WTC11 (cell line): ENCODE measurements around the gene DCAF10. TPM values are rescaled to one million over a fixed set of nuclear protein-coding genes. Genes with fewer than 3 reads are reported as not detected.

ENCODE experiments used
- ATAC-seq: fragments of 200-7000 bp; cut with Tn5 transposase; 2 replicates; pipeline ENCODE4 v1.10.0; 2021; ENCODE audit warnings: mild to moderate bottlenecking, moderate library complexity
- CTCF ChIA-PET: fragments of 300-600 bp; sonication (Branson Sonifier 250); formaldehyde crosslinking; loops from one replicate; lab custom pipeline; 2021; ENCODE audit warnings: antibody characterized with exemption; lab: Charles Lee
- POLR2A ChIA-PET: fragments of 350-600 bp; sonication (Branson Sonifier 250); formaldehyde crosslinking; loops from one replicate; lab custom pipeline; 2021; ENCODE audit warnings: antibody characterized with exemption; lab: Charles Lee
- DNase-seq: peaks from one replicate; pipeline ENCODE4 v3.0.0; 2021; ENCODE audit warnings: low spot score
- H3K27ac Mint-ChIP-seq: 2 replicates; pipeline ENCODE4 v1.8.0; 2021; ENCODE audit warnings: mixed read lengths
- H3K27me3 Mint-ChIP-seq: 2 replicates; pipeline ENCODE4 v1.8.0; 2021; ENCODE audit warnings: low read depth, mild to moderate bottlenecking, moderate library complexity, mixed read lengths
- H3K36me3 Mint-ChIP-seq: 2 replicates; pipeline ENCODE4 v1.8.0; 2021; ENCODE audit warnings: mixed read lengths
- H3K4me1 Mint-ChIP-seq: 2 replicates; pipeline ENCODE4 v1.8.0; 2022; ENCODE audit warnings: mixed read lengths
- H3K4me3 Mint-ChIP-seq: 2 replicates; pipeline ENCODE4 v1.8.0; 2021; ENCODE audit warnings: mild to moderate bottlenecking, moderate library complexity, mixed read lengths
- H3K9me3 Mint-ChIP-seq: 2 replicates; pipeline ENCODE4 v1.8.0; 2021; ENCODE audit warnings: mixed read lengths
- AFF4 ChIP-seq: sonication (generic); formaldehyde crosslinking; IDR thresholded peaks from 2 replicates; pipeline ENCODE4 v1.8.1; 2023; ENCODE audit warnings: mild to moderate bottlenecking, missing genetic modification reagents, borderline replicate concordance
- AR ChIP-seq: fragments of 250-450 bp; sonication (Bioruptor Pico); IDR thresholded peaks from 2 replicates; pipeline ENCODE4 v1.9.0; 2021; ENCODE audit warnings: mild to moderate bottlenecking
- CREM ChIP-seq: sonication (generic); formaldehyde crosslinking; IDR thresholded peaks from 2 replicates; pipeline ENCODE4 v1.8.1; 2022; ENCODE audit warnings: mild to moderate bottlenecking, missing genetic modification reagents, moderate library complexity
- FOXK1 ChIP-seq: sonication (generic); formaldehyde crosslinking; IDR thresholded peaks from 2 replicates; pipeline ENCODE4 v1.8.0; 2022; ENCODE audit warnings: mild to moderate bottlenecking, moderate library complexity, missing genetic modification reagents
- FOXP1 ChIP-seq: sonication (generic); formaldehyde crosslinking; IDR thresholded peaks from 2 replicates; pipeline ENCODE4 v1.8.0; 2022; ENCODE audit warnings: missing genetic modification reagents, mild to moderate bottlenecking, moderate library complexity, borderline replicate concordance
- GTF2I ChIP-seq: fragments of 250-450 bp; sonication (Bioruptor Pico); conservative IDR thresholded peaks from 2 replicates; pipeline ENCODE4 v1.4.0; 2021; ENCODE audit warnings: mild to moderate bottlenecking
- IRF2 ChIP-seq: sonication (generic); formaldehyde crosslinking; IDR thresholded peaks from 2 replicates; pipeline ENCODE4 v1.8.0; 2022; ENCODE audit warnings: low read depth, missing genetic modification reagents, borderline replicate concordance
- MAX ChIP-seq: sonication (generic); formaldehyde crosslinking; IDR thresholded peaks from 2 replicates; pipeline ENCODE4 v1.8.0; 2022; ENCODE audit warnings: mild to moderate bottlenecking, missing genetic modification reagents
- MLX ChIP-seq: sonication (generic); formaldehyde crosslinking; IDR thresholded peaks from 2 replicates; pipeline ENCODE4 v1.8.1; 2023; ENCODE audit warnings: mild to moderate bottlenecking, missing genetic modification reagents, moderate library complexity
- NFATC4 ChIP-seq: fragments of 250-450 bp; sonication (Bioruptor Pico); IDR thresholded peaks from 2 replicates; pipeline ENCODE4 v1.9.0; 2021; ENCODE audit warnings: mild to moderate bottlenecking
- NFE2L1 ChIP-seq: sonication (generic); formaldehyde crosslinking; IDR thresholded peaks from 2 replicates; pipeline ENCODE4 v1.8.1; 2023; ENCODE audit warnings: missing genetic modification reagents
- NR3C1 ChIP-seq: sonication (generic); formaldehyde crosslinking; conservative IDR thresholded peaks from 2 replicates; pipeline ENCODE4 v1.8.1; 2023; ENCODE audit warnings: low read depth, mild to moderate bottlenecking, missing genetic modification reagents
- PREB ChIP-seq: sonication (generic); formaldehyde crosslinking; IDR thresholded peaks from 2 replicates; pipeline ENCODE4 v1.8.1; 2022; ENCODE audit warnings: mild to moderate bottlenecking, missing genetic modification reagents, moderate library complexity, borderline replicate concordance
- RORB ChIP-seq: fragments of 250-450 bp; sonication (Bioruptor Pico); IDR thresholded peaks from 2 replicates; pipeline ENCODE4 v1.9.0; 2021; ENCODE audit warnings: mild to moderate bottlenecking
- SOX15 ChIP-seq: fragments of 250-450 bp; sonication (Bioruptor Pico); IDR thresholded peaks from 2 replicates; pipeline ENCODE4 v1.9.0; 2021; ENCODE audit warnings: mild to moderate bottlenecking
- STAT6 ChIP-seq: sonication (generic); formaldehyde crosslinking; conservative IDR thresholded peaks from 2 replicates; pipeline ENCODE4 v1.8.1; 2023; ENCODE audit warnings: mild to moderate bottlenecking, low read depth, missing genetic modification reagents, moderate library complexity
- ZMAT4 ChIP-seq: fragments of 250-450 bp; sonication (Bioruptor Pico); IDR thresholded peaks from 2 replicates; pipeline ENCODE4 v1.9.0; 2021; ENCODE audit warnings: mild to moderate bottlenecking
- ZNF138 ChIP-seq: sonication (generic); formaldehyde crosslinking; conservative IDR thresholded peaks from 2 replicates; pipeline ENCODE4 v1.8.1; 2022; ENCODE audit warnings: mild to moderate bottlenecking, moderate library complexity, missing genetic modification reagents
- ZNF281 ChIP-seq: sonication (generic); formaldehyde crosslinking; IDR thresholded peaks from 2 replicates; pipeline ENCODE4 v1.8.0; 2023; ENCODE audit warnings: mild to moderate bottlenecking, missing genetic modification reagents
- ZNF416 ChIP-seq: fragments of 250-450 bp; sonication (Bioruptor Pico); IDR thresholded peaks from 2 replicates; pipeline ENCODE4 v1.9.0; 2021; ENCODE audit warnings: mild to moderate bottlenecking, inconsistent platforms
- total RNA-seq: library from RNA; stranded (reverse); gene quantifications from 3 replicates; pipeline ENCODE4 v1.2.3, GENCODE V29; 2021

The DCAF10 gene
- total RNA-seq, 1 experiment from 2014 or later: 11.7 TPM

- no peak for TF ChIP-seq AFF4 (CRISPR knock-in tag)
- TF ChIP-seq MAX: no peak
- no peak for TF ChIP-seq ZMAT4 (CRISPR knock-in tag)
- TF ChIP-seq AR: no peak
- no peak for TF ChIP-seq NFATC4 (CRISPR knock-in tag)
- TF ChIP-seq RORB (CRISPR knock-in tag): no peak
- TF ChIP-seq FOXP1 (CRISPR knock-in tag): no peak
- no peak for TF ChIP-seq GTF2I
- no peak for TF ChIP-seq MLX
- TF ChIP-seq ZNF138 (CRISPR knock-in tag): no peak
- TF ChIP-seq STAT6 (CRISPR knock-in tag): no peak
- TF ChIP-seq IRF2 (CRISPR knock-in tag): no peak
Measured at GRCh38 chr9:37827483-37828165, 27.0 kb downstream of the DCAF10 start (continued).

- POLR2A ChIA-PET: no interaction called here
- no peak overlapping the region for H3K4me3 Mint-ChIP-seq
- H3K27me3 Mint-ChIP-seq: no peaks in the 10 kb centered on the region
- no peaks in the 10 kb centered on the region; the same call in 1 of the 2 replicates for H3K4me1 Mint-ChIP-seq
- ATAC-seq (no peak), DNase-seq (no peak)
- CTCF ChIA-PET: no interaction called here
- H3K27ac Mint-ChIP-seq: no peak overlapping the region
- H3K36me3 Mint-ChIP-seq: no peaks in the 10 kb centered on the region
- H3K9me3 Mint-ChIP-seq: no peaks in the 10 kb centered on the region
- TF ChIP-seq CREM (CRISPR knock-in tag): no peak
- no peak for TF ChIP-seq ZNF416 (CRISPR knock-in tag)
- TF ChIP-seq PREB: no peak
- TF ChIP-seq ZNF281: no peak
- TF ChIP-seq NR3C1: no peak
- no peak for TF ChIP-seq SOX15 (CRISPR knock-in tag)
- no peak for TF ChIP-seq NFE2L1 (CRISPR knock-in tag)
- no peak for TF ChIP-seq FOXK1 (CRISPR knock-in tag)
Measured at GRCh38 chr9:37835821-37836220, 35.2 kb downstream of the DCAF10 start.
